GM18858 (cell line): ENCODE measurements around the gene JAG1.

ENCODE experiments used
- ATAC-seq: cut with Tn5 transposase; IDR thresholded peaks from one replicate; pipeline ENCODE4 v1.9.1; 2021; ENCODE audit not compliant: unreplicated experiment

Gene JAG1

DNA sequence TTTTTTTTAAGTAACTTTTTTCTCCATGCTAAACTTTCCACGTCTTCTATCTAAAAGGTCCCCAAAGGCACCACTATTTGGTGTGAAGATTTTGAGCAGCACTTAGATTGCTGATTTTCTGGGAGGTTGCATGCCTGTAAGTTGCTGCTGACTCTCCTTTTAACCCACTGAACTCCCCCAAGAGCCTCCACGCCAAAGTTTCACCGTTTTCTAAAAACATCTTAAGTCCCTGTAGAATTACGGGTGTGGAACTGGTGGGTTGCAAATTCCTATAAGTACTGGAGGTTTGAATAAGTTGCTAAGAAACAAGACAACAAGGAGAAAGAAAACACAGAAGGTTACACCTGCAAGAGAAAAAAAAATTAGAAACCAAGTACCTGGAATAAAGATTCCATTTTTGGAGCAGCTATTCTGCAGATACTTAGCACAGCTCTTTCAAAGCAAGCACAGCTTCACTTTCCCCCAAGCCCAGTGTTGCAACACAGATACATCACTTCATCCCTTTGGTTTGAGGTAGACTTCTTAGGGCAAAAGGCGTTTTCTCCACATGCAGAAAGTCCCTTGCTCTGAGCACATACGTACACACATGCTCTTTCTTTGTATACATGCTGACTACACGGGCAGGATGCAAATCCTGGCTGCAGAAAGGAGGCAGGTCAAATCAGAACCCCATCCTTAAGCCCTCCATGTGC is 5.0 kb downstream of the JAG1 start:
- no peak for ATAC-seq

DNA sequence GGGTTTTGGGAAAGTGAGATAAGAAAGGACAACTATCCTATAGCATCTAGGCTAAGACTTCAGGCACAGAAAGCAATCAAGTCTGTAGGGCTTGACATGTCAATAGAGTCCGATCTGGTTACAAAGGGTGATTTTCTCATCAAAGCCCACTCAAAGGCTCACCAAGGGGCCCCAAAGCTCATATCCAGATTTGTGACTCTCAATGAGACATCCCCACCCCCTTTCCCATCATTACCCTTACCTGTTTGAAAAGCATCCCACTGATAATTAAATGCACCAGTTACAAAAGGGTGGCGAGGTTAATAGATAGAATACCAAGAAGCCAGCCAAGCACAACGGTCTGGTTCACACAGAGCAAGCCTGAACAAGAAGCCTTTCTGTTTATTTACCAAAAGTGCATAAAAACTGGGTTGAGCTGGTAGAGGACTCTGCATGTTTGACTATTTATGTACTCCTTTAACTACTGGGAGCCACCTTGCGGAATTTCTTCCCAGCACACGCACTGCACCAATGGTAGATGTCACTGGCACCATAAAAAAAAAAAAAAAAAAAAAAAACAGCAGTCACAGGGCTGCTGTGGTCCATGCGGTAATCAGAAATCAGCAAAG is 6.1 kb downstream of the JAG1 start:
- ATAC-seq, result no peak

DNA sequence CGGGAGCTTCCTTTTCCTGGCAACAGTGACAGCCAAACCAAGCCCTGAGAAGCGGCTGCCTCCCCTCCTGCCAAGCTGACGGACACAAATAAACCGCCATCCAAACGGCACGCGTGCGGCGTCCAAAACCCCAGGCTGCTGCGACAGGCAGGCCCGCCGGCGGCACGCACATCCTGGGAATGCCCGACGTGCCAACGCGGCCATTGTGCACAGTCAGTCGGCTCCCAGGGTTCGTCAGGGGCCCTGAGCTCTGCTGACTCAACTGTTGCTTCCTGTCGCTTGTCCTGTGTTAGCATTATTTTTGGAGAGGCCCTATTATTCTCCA is 6.8 kb downstream of the JAG1 start:
- ATAC-seq, result no peak

DNA sequence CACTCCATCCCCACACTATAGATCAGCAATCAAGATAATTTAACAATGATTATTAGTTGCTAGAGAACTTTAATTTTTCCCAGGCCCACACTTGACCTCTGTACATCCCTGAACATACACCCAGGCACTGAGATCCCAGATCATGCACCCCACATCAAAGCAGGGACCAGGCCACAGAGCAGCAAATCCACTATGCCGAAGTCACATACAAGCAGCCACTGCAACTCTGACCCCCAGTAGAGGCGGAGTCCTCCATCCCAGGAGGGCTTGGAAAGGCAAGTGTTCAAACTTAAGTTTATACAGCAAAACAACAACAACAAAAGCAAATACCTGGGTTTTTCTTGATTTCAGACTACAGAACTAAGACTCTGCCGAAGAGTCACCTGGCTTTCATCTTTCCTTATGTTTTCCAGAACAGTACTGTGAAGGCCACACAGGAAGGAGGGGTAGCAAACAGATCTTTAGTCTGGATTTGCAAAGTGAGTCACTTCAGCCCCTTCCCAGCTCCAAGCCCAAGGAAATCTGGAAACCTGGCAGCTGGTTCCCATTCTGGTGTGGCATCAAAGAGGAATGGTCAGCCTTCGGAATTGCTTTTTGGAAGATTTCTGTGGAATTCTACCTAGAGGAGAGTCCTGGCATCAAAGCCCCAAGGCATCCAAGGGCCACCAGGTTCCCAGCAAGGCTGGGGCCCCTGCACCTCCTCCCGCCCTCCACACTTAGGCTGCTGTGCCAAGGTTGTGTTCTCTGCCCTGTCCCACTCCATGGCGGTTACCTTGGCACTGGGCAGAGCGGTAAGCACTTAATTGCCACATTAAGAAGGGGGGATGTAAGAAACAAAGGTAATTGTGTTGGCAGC is 7.3 kb downstream of the JAG1 start:
- ATAC-seq, result no peak

DNA sequence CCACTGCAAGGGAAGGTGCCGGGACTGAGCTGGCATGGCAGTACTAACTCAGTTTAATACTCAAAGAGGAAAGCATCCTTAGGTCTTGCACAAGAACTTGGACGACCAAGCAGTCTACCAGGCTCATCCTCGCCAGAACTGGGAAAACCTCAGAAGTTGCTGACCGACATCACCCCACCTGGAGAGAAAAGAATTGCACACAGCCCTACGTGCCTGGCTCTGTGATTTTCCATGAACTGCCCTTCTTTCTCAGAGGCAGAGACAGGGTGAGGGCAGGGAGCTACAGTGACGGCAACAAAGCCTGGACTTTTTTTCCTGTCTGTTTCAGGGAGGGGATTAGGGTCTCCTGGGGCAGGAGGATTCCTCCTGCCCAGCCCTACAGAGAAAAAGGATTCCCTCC is 8.0 kb downstream of the JAG1 start:
- ATAC-seq, result no peak

DNA sequence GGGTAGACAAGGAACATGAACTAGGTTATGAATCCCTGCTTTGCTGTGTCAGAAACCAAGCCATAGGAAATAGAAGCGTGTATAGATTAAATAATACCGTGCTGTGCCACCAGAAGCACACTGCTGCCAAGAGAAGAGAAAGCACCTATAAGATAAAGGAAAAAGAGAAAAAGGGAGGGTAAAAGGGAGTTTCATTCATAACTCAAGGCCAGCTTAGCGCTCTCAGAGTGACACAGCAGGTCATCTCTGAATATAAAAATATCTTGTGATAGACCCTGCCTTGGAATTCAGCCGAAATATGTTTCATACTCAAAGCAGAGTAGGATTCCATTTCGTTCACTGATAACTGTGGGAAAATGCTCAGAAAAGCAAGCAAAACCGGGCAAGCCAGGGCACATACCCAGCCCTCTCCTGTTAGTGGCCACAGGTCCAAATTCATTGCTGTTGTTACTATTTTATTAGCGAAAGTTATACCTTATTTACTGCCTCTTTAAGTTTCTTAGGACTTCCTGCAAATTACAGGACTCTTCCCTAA is 8.7 kb downstream of the JAG1 start:
- ATAC-seq, result no peak

DNA sequence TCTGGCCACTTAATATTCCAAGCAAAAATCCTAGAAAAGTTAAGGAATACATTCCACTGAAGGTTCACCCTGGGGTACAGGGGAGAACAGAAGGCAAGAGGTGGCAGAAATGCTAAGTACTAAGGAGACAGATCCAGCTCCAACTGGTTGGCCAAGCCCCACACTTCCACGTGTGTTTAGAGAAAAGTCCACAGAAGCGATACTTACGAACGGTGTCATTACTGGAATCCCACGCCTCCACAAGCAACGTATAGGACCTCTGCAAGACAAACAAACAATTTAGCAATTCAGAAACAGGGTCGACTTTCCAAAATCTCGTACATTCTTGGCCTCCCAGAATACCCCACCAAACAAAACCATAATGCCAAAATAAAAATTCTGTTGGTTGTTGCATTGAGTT is 10.0 kb downstream of the JAG1 start:
- no peak for ATAC-seq

DNA sequence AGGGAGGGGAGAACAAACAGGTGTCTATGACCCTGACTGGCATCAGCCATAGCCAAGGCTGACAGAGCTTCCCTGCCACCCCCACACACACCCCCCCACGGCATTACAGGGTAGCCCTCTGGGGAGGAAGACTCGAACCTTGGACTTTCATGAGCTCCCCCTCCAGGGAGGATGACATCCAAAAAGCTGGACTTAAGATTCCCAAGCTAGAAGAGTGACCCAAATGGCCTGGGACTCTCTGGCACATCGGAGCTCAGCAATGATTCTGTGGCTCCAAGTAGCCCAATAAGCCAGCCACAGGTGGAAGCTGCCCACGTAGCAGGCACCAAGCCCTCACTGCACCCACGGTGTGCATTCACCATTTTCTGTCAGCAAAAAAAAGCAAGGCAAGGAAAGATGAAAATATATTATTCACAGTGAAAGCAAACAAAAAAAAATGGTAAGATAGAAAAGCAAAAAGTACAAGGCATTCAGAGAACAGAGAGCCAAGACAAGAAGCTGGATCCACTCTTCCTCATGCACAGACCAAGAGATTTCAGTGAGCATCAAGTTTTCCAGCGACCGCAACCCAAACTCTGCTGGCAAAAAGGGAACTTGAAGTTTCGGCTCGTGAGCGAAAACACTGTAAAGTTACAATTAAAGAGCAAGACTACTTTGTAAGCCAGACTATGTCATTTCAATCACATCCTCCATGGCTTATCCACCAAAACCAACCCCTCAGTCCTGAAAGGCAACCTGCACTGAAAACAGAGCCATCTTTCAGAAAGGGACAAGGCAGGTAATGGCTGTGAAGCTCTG is 10.9 kb downstream of the JAG1 start:
- ATAC-seq, result no peak

DNA sequence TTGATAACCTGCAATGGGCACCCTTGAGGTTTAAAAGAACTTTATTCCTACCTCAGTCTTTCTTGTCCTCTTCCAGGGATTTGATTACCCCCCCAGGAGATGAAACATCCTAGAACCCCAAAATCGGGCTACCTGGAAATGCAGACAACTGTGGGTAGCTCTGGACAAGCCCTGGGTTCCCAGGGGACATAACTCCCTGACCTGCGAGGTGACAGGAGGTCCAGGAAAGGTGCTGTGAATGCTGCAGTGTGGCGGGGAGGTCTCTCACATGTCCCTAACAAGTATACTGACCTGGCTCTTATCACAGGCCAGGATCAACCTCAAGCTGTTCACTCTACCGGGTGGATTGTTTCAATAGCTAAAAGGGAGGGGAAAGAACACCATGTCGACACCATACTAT is 11.6 kb downstream of the JAG1 start:
- ATAC-seq, result no peak

DNA sequence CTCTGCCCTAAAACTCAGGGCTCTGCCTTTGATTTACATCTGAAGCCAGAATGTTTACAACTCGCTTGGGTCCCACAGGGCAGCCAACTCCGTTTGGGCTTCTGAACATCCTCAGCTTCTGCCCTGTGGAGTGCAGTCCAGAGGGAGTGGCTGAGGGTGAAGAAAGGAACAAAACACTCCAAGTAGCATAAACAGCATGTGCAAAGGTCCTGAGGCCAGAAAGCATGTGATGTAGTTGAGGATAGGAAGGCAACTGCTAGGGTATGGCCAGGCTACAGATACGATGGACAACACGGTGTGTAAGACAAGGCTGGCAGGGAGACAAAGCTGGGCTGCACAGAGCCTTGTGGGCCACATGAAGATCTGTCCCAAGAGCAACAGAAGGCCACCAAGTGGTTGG is 12.5 kb downstream of the JAG1 start:
- no peak for ATAC-seq

DNA sequence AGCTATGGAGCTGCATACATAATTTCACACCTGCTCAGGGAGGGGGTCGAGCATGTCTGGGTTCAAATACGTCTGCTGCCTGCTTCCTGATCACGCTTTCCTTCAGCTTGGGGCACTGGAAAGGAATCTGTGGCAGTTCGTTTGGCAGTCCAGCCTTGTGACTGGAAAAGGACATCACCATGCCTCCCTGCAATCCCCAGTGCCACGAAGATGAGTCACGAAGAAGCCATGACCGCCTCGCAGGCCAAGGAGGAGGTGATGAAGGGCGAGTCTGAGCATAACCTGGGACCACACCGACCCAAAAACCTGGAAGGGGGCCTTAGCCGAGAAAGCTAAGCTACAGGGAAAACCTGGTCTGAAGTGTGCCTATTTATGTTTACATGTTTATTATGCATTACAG is 13.1 kb downstream of the JAG1 start:
- no peak for ATAC-seq

DNA sequence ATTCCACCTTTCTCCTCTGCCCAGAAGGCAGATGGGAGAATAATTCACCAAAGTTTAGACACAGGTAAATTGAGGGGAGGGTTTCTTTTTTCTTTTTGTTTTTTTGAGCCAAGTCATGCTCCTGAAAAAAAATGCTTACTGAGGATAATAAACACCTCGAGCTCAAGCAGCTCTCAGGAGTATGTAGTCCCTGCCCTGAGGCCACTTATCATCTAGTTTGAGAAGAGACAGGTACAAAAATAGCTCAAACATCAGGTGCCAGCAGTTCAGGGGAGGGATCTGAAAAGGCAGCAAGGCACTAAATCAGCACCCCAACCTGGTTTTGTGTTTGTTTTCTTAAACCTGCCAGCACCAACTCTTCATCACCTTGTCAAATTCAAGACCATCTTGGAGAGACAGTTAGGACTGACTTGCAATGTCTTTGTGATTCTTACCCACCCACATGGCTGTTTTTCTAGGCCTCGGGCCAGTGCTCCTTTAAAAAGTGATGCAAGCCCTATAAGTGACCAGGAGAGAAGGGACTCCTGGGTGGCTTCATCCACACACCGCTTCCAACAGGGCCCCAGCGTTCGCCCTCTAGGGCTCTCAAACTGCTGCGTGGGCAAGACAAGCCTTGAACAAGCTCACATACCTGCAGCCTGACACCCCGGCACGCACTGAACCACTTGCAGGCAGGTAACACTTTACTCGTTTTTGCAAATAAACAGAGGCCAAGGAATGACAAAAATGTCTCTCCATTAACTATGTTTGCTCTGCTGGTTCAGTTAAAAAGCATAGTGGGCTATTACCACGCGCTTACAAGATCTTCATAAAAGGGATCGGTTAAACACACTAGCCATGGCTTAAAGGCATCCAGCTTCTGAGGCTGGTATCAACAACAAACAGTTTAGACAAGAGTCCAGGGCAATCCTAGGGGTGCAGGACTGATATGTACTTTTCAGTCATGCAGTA is 13.9 kb downstream of the JAG1 start:
- no peak for ATAC-seq

DNA sequence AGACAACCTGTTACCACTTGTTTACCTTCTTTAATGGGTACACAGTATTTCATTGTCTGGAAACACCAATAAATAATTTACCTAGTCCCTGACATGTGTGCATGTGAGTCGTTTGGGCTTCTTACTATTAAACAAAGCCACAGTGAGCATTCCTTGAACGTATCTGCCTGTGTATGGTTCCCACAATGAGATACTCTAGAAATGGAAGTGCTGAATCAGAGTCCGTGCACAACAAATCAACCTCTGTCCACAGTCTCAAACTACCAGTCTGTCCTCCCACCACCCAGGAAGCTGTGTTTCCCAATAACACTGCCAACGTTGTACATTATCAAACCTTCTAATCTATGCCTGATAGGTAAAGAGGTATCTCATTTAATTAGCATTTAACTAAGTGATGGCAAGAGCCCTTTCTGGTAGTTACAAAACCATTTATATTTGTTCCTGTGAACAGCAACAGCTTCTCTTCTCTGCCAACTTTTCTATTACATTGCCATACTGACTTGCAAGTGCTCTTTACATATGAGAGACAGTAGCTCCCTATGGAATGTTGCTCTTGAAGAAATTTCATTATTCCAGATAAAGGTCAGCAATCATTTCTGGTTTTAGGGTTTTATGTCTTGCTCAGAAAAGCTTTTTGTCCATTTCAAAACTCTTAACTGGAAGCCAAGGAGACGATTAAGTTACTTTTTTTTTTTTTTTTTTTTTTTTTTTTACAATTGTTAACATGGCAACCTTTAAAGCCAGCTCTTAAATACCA is 14.7 kb downstream of the JAG1 start:
- no peak for ATAC-seq

DNA sequence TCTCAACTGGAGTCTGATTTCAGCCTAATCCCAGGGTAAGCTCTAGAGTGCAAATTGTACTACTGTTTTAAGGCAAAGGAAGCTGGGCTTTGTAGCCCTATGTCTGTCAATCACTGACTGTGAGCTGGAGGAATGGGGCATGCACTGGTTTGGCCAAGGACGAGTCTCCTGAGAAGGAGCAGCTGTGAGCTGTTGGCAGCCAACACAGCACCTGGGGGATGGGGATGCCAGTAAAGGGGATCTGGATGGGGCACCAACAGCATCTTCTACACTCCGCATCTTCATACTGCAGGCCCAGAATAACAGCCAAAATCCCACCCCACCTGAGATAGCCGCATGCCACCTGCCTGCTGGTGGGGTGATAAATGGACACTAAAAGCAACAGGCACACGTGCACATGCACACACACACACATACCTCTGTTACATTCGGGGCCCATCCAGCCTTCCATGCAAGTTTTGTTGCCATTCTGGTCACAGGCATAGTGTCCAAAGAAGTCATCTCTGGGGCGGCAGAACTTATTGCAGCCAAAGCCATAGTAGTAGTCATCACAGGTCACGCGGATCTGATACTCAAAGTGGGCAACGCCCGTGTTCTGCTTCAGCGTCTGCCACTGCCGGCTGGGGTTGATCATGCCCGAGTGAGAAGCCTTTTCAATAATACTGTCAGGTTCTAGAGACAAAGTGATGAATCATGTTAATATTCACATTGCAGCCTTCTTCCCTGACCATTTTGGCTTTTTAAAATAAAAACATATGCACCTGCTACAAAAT is 15.6 kb downstream of the JAG1 start:
- no peak for ATAC-seq

DNA sequence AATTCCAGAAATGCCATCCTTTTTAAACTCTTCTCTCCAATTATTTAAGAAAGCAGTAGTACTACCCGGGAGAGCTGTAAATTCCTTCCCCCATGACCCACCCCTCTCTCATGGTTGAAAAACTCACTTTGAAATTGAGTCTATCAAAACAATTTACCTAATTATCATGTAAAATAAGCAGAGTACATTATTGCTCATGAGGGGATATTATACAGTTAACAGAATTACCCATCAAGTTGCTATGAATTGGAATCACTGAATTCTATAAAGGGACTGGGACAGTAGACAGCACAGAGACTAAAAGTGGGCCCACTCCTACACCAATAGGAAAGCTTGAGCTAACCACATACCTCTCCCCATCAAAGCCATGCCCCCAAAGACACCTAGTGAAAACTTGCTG is 16.3 kb downstream of the JAG1 start:
- ATAC-seq, result no peak

DNA sequence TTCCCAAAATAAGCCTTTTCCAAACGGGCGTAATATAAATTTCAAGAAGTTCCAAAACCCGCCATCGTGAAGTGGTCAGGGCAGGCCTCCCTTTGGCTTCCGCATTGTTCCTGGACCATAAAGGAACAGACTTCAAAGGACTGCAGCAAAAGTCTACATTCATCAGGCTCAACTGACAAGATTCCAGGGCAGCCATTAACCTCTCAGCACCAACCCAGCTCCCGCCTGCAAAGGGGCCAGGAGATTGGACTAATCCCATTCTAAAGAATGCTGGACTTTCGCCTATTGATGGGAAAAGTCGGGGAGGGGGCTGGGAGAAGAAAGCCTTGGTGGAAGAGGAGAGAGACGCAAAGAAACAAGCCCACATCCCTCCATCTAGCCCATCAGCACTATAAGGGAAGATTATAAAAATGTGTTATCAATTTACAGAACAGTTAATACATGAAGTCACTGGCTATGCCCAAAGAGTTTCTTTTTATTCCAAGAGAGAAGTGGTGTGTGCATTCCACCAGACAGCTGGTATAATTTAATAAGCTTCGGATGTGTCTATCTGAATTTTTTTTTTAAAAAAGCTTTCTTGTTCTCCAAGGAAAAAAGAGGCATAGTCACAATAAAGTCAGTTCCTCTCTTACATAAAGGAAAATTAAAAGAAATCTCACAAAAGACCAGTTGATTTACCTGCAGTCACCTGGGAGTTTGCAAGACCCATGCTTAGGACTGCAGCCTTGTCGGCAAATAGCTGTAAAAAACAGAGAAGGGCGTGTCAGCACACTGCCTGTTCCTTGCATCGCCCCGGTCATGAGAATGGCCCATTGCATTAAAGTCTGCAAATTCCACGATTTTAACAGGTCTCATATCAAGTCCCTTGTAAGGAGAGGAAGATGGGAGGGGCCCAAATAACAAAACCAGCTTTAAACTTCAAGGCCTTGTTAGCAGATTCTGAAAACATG is 17.8 kb downstream of the JAG1 start:
- ATAC-seq, result no peak

DNA sequence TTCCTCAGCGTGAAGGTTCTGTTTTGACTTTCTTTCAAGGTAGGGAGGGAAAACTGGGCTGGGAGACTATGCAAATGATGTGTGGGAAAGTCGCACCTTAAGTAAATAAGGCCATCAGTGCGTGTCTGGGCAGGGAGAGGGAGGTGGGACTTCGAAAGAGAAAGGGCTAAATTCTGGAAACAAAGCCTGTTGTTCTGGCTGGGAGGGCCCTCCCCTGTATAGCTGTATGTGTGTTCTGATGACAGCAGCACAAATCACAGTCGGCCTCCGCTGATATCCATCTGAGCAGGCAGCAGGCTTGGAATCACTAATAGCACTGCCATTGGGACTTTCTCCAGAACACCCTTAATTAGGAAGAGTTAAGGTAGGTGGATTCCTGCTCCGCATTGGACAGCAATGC is 19.2 kb downstream of the JAG1 start:
- peak; percentile 56 for ATAC-seq

DNA sequence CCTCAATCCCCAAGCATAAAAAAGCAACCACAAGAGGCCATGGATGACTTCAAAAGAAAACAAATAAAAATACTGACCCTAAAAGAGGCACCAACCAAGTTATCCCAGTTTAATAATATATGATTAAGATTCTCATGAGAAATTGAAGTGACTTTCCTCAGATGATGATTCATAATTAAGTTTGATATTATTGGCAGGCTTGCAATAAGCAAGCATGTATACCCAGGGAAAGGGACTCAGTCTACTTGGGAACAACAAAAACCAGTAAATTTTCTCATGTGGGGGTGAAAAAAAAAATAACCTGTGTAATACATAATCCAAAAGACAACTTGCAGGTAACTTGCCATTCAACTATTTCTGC is 19.6 kb downstream of the JAG1 start:
- no peak for ATAC-seq
